Measurements from ENCODE around the gene NKTR. TPM values are rescaled to one million over a fixed set of nuclear protein-coding genes. Genes with fewer than 3 reads are reported as not detected.

The NKTR gene
- total and polyA plus RNA-seq, 9 of the 15 experiments (the other 6 are each of a cell fraction or from before 2014, with no cell fraction given): 19.7 to 123 (median 92.6) TPM

DNA sequence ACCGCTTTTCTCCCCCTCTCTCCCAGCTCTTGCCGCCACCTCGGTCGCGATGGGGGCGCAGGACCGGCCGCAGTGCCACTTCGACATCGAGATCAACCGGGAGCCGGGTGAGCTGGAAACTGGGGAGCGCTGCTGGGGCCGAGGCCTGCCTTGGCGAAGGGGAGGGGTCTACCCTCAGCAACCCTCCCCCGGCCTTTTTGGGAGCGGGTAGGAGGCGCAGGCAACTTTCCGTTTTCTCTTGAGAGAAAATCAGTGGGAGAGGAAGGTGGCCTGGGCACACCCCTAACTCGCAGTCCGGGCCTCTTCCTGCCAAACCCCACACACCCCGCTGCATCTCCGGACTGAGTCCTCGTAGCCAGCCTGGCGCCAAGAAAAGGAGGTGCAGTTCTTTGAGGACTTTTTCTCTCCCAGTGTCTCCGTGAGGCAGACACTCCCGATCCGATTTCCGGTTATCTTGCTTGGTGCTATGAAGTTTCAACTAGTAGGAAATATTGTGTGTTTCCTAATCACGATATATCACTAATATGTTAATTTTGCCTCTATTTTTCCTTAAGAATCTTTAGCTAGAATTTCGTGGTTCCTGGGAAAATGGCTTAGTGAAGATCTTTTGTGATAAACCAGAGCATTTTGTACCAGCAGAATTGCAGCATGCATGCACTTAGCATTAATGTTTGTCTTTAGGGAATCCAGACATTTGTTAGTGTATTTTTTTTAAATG, 631 bp downstream of the NKTR start (continued):
- TF ChIP-seq MEF2D (tag; conservative IDR thresholded peaks at IDR 0.05; ENCODE audit: low read depth) (no peak), POLR3G (IDR thresholded peaks at IDR 0.05; ENCODE audit: extremely low read depth, insufficient read length, insufficient replicate concordance) (no peak), XRCC5 (IDR thresholded peaks at IDR 0.05; ENCODE audit: low read depth, low read length) (0 out of 2 replicates have a peak, but pooled peaks have one; percentile 26), ZBTB49 (CRISPR knock-in tag; IDR thresholded peaks at IDR 0.05; ENCODE audit: borderline replicate concordance) (no peak), ZNF311 (CRISPR knock-in tag; IDR thresholded peaks at IDR 0.05) (no peak), HMGN3 (IDR thresholded peaks at IDR 0.05; ENCODE audit: borderline replicate concordance, extremely low read depth, insufficient read length, low read depth, low read length) (no peak)
- TF ChIP-seq, protein P1, sequence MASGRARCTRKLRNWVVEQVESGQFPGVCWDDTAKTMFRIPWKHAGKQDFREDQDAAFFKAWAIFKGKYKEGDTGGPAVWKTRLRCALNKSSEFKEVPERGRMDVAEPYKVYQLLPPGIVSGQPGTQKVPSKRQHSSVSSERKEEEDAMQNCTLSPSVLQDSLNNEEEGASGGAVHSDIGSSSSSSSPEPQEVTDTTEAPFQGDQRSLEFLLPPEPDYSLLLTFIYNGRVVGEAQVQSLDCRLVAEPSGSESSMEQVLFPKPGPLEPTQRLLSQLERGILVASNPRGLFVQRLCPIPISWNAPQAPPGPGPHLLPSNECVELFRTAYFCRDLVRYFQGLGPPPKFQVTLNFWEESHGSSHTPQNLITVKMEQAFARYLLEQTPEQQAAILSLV (tag; IDR thresholded peaks at IDR 0.05): no peak
- TF ChIP-seq, protein P2, sequence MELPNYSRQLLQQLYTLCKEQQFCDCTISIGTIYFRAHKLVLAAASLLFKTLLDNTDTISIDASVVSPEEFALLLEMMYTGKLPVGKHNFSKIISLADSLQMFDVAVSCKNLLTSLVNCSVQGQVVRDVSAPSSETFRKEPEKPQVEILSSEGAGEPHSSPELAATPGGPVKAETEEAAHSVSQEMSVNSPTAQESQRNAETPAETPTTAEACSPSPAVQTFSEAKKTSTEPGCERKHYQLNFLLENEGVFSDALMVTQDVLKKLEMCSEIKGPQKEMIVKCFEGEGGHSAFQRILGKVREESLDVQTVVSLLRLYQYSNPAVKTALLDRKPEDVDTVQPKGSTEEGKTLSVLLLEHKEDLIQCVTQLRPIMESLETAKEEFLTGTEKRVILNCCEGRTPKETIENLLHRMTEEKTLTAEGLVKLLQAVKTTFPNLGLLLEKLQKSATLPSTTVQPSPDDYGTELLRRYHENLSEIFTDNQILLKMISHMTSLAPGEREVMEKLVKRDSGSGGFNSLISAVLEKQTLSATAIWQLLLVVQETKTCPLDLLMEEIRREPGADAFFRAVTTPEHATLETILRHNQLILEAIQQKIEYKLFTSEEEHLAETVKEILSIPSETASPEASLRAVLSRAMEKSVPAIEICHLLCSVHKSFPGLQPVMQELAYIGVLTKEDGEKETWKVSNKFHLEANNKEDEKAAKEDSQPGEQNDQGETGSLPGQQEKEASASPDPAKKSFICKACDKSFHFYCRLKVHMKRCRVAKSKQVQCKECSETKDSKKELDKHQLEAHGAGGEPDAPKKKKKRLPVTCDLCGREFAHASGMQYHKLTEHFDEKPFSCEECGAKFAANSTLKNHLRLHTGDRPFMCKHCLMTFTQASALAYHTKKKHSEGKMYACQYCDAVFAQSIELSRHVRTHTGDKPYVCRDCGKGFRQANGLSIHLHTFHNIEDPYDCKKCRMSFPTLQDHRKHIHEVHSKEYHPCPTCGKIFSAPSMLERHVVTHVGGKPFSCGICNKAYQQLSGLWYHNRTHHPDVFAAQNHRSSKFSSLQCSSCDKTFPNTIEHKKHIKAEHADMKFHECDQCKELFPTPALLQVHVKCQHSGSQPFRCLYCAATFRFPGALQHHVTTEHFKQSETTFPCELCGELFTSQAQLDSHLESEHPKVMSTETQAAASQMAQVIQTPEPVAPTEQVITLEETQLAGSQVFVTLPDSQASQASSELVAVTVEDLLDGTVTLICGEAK (IDR thresholded peaks at IDR 0.05): peak; percentile 63
- TF ChIP-seq, protein P2 (CRISPR knock-in tag; IDR thresholded peaks at IDR 0.05): no peak
- TF ChIP-seq, protein P3, sequence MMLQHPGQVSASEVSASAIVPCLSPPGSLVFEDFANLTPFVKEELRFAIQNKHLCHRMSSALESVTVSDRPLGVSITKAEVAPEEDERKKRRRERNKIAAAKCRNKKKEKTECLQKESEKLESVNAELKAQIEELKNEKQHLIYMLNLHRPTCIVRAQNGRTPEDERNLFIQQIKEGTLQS (IDR thresholded peaks at IDR 0.05): no peak
- TF ChIP-seq, protein P3 (CRISPR knock-in tag; conservative IDR thresholded peaks at IDR 0.05): no peak; the same call in 1 of the 2 replicates

Measured in K562 (cell line).